ENCODE results near the gene LDLRAD3.

DNA sequence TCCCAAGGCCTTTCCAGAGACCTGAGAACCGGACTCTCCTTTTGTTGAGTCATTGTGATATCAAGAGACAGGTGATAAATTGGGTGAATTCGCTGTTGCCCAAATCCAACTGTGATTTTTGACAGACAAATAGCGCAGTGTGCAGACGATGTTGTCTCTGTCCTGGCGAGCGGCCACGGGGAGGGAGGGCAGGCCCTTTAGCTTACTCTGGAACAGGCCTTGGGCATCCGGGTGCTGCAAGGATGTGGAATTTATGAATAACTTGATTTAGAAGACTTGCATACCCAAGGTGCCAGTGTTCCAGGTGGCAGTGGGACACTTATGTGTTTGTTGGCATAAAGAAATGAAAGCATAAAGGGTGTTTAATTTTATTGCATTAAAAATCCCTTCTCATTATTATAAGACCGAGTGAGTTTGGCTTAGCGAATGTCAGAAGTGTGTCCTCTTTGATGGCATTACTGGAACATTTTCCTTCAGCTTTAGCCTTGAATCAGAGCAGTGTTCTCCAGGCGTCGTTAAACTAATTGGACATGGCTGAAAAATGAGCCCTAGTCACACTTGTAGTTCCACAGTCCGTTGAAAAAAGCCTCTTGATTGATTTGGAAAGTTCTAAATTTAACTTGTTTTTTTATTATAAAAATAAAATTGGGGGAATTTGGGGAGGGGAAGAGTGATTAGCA is 9.4 kb downstream of the LDLRAD3 start:
- TF ChIP-seq, protein P1, sequence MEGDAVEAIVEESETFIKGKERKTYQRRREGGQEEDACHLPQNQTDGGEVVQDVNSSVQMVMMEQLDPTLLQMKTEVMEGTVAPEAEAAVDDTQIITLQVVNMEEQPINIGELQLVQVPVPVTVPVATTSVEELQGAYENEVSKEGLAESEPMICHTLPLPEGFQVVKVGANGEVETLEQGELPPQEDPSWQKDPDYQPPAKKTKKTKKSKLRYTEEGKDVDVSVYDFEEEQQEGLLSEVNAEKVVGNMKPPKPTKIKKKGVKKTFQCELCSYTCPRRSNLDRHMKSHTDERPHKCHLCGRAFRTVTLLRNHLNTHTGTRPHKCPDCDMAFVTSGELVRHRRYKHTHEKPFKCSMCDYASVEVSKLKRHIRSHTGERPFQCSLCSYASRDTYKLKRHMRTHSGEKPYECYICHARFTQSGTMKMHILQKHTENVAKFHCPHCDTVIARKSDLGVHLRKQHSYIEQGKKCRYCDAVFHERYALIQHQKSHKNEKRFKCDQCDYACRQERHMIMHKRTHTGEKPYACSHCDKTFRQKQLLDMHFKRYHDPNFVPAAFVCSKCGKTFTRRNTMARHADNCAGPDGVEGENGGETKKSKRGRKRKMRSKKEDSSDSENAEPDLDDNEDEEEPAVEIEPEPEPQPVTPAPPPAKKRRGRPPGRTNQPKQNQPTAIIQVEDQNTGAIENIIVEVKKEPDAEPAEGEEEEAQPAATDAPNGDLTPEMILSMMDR (IDR thresholded peaks at IDR 0.05; ENCODE audit: insufficient read depth, low read depth, low read length) = no peak
- no peak for TF ChIP-seq EZH2 (IDR thresholded peaks at IDR 0.05; ENCODE audit: insufficient read depth, low read length)
